ENCODE results near the gene ANKS1A.
A peak's percentile ranks its signal among the peaks of the same experiment; 100 is the strongest.

The ANKS1A gene

DNA sequence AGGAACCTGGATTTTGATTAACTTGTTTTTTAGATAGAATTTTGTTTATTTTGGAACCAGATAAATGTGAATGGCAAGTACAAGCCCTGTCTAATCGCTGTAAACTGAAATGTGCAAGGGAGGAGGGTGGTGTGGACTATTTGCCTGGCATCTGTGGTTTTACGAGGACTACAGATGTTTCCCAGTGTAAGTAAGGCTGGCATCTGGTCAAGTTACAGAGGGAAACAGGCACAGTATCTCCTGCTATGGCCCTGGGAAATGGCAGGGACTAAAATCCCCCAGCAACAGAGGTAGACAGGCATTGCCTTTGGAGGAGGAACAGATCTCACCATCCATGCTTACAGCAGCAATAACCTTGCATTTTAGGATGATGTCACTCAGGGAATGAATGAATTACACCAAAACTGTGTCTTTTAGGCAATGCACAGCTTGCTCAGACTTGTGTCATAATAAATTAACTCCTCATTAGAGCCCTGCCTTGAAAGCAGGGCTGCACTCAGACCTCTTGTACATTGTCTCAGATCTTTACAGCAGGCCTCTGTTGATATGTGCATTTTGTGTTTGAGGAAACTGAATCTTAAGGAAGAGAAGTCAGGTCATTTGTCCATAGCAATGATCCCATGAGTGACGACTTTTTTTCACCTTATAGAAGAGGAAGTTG is 155.8 kb downstream of the ANKS1A start:
- H3K36me3 ChIP-seq (replicated peaks): no peaks in the 10 kb centered on the region
- TF ChIP-seq, protein P1, sequence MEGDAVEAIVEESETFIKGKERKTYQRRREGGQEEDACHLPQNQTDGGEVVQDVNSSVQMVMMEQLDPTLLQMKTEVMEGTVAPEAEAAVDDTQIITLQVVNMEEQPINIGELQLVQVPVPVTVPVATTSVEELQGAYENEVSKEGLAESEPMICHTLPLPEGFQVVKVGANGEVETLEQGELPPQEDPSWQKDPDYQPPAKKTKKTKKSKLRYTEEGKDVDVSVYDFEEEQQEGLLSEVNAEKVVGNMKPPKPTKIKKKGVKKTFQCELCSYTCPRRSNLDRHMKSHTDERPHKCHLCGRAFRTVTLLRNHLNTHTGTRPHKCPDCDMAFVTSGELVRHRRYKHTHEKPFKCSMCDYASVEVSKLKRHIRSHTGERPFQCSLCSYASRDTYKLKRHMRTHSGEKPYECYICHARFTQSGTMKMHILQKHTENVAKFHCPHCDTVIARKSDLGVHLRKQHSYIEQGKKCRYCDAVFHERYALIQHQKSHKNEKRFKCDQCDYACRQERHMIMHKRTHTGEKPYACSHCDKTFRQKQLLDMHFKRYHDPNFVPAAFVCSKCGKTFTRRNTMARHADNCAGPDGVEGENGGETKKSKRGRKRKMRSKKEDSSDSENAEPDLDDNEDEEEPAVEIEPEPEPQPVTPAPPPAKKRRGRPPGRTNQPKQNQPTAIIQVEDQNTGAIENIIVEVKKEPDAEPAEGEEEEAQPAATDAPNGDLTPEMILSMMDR (IDR thresholded peaks at IDR 0.05; ENCODE audit: low read depth, low read length, missing control alignments): no peak
- H3K27me3 ChIP-seq (replicated peaks): no peaks in the 10 kb centered on the region
- no peak overlapping the region for H3K27ac ChIP-seq
- H3K4me3 ChIP-seq (ENCODE audit: low read depth, low read length): no peak overlapping the region
- no peak for DNase-seq
- in situ Hi-C loops (cut with HindIII; ENCODE audit: low pct_ligation_motif_present, low sequenced_read_pairs): no loop called here

DNA sequence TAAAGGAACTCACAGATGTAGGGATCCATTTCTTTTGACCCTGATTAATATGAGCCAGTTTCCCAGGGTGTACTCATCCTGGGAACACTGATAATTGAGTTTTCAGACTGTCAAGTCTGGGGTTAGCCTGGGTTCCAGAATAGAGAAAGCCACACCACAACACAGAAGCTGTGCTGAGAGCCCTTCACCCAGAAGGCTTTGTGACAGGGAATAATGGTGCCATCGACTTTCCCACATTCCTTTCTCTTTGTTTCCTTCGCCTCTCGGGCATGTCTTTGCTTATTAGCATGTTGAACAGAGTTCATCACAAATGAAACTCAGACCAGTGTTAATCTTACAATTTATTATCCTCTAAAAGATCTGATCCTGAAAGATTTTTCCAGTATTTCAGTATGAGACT is 157.0 kb downstream of the ANKS1A start:
- no peak for DNase-seq
- TF ChIP-seq, protein P1 (IDR thresholded peaks at IDR 0.05; ENCODE audit: low read depth, low read length, missing control alignments): no peak
- Histone ChIP-seq H3K36me3 (replicated peaks) (no peaks in the 10 kb centered on the region), H3K27me3 (replicated peaks) (no peaks in the 10 kb centered on the region), H3K27ac (no peak overlapping the region), H3K4me3 (ENCODE audit: low read depth, low read length) (no peak overlapping the region)
- in situ Hi-C loops (cut with HindIII; ENCODE audit: low pct_ligation_motif_present, low sequenced_read_pairs): no loop called here

DNA sequence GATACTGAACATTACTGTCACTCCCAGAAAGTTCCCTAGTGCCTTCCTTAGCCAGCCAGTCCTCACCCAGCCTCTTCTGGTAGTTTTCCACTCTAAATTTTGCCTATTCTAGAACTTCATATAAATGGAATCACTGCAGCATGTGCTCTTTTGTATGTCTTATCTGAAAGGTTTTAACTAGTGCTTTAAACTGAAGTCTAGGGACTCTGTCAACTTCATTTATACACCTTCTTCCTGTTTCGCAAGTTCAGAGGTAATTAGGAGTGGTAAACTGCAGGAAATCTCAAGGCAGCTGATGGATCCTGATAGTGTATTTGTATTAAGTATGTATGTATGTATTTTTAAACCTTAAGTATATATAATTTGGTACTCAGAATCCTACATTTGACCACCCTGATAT is 157.8 kb downstream of the ANKS1A start:
- TF ChIP-seq, protein P1 (IDR thresholded peaks at IDR 0.05; ENCODE audit: low read depth, low read length, missing control alignments): no peak
- H3K4me3 ChIP-seq (ENCODE audit: low read depth, low read length): no peak overlapping the region
- H3K36me3 ChIP-seq (replicated peaks): no peaks in the 10 kb centered on the region
- H3K27ac ChIP-seq: no peak overlapping the region
- no peak for DNase-seq
- H3K27me3 ChIP-seq (replicated peaks): no peaks in the 10 kb centered on the region
- in situ Hi-C loops (cut with HindIII; ENCODE audit: low pct_ligation_motif_present, low sequenced_read_pairs): no loop called here

DNA sequence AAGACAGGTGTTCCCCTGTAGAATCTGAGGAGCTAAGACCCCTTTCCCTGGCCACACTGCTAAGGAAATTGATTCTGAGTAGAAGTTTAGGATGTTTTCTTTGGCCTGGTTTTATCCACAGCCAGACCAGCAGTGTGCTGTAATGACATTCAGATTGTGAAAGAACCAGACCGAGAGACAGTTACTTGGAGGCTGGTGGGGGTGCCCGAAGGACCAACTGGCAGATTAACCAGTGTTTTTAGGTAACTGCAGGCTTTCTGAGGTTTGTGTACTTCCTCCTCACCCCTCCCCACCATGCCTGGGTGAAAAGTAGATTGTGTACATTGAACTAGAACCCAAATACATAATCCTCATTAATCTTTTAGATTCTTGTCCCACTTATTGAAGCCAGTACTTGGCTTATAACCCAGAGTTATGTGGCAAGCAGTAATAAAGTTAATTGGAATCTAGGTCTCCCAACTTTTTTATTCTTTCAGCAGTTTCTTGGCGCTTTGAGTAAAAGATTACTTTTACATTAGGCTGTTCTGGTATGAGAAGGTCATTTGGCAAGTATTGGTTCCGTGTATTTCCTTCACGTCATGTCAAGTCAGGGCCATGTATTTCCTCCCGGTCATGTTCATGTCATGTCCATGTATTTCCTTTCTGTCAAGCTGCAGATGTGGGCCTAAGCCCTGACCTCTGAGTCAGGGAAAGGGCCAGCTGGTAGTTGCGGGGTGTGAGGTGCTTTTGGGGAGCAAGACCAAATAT is 158.4 kb downstream of the ANKS1A start:
- in situ Hi-C loops (cut with HindIII; ENCODE audit: low pct_ligation_motif_present, low sequenced_read_pairs): no loop called here
- H3K4me3 ChIP-seq (ENCODE audit: low read depth, low read length): no peak overlapping the region
- H3K27me3 ChIP-seq (replicated peaks): no peaks in the 10 kb centered on the region
- TF ChIP-seq, protein P1 (IDR thresholded peaks at IDR 0.05; ENCODE audit: low read depth, low read length, missing control alignments): no peak
- peak; percentile 36 for DNase-seq
- H3K36me3 ChIP-seq (replicated peaks): no peaks in the 10 kb centered on the region
- H3K27ac ChIP-seq: no peak overlapping the region

DNA sequence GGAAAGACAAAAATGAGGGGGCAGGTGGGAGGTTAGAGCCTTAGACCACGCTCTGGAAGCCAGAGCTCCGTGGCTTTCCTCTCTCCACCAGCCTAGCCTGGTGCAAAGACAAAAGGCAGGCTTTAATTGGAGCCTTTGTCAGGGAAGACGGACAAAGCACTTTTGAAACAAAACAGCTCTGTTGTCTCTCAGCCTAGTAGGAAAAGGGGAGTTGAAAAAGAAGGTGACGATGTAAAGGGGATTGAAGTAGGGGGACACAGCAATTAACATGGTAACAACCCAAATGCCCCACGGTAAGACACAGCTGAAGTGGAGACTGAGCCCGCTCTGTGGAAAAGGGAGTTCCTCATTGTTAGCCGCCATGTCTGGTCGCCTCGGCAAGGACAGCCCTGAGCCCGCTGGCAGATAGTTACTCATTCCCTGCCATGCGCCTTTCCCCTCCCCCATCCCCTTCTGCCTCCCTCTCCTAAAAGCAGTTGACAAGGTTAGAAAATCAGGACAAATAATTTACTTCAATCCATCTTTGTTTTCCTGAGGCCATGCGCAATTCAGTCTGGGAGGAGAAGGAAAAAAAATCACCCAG is 159.1 kb downstream of the ANKS1A start:
- in situ Hi-C loops (cut with HindIII; ENCODE audit: low pct_ligation_motif_present, low sequenced_read_pairs): no loop called here
- Histone ChIP-seq H3K36me3 (replicated peaks) (no peaks in the 10 kb centered on the region), H3K27ac (no peak overlapping the region), H3K4me3 (ENCODE audit: low read depth, low read length) (no peak overlapping the region), H3K27me3 (replicated peaks) (no peaks in the 10 kb centered on the region)
- no peak for DNase-seq
- TF ChIP-seq, protein P1 (IDR thresholded peaks at IDR 0.05; ENCODE audit: low read depth, low read length, missing control alignments): no peak

All from brain microvascular endothelial cell (primary cell).